Sigmoid colon (tissue), 3 donors: Measurements from ENCODE around the gene PSMD13.

Experiments used
- CTCF ChIP-seq, 4 experiments: fragments of 450-650 bp in 3 of 4; fragments of 200-600 bp in 1 of 4; IDR thresholded peaks; one replicate each; pipeline ENCODE4 v1.5.1; 2016 to 2019; ENCODE audit warnings: antibody characterized with exemption in 4 of 4, mild to moderate bottlenecking in 3 of 4, moderate library complexity in 2 of 4
- POLR2A ChIP-seq, 2 donors: fragments of 450-650 bp; IDR thresholded peaks; one replicate each; pipeline ENCODE4 v1.6.1; 2016; ENCODE audit warnings: antibody characterized with exemption in 2 of 2, mild to moderate bottlenecking in 2 of 2, moderate library complexity in 2 of 2

- TF ChIP-seq CTCF (IDR thresholded peaks at IDR 0.05), result no peak
- no peak for TF ChIP-seq POLR2A (IDR thresholded peaks at IDR 0.05)
Observed at GRCh38 chr11:299081-299891, 62.5 kb downstream of the PSMD13 start, which contains the start of gene IFITM5.
